H1 (cell line): ENCODE data around the gene VAMP4. TPM values are rescaled to one million over a fixed set of nuclear protein-coding genes. Genes with fewer than 3 reads are reported as not detected.

Experiments
- CREB1 ChIP-seq: IDR thresholded peaks from 2 replicates; pipeline ENCODE4 v1.6.1; 2012; ENCODE audit warnings: inconsistent platforms
- POLR2AphosphoS5 ChIP-seq: IDR thresholded peaks from 2 replicates; pipeline ENCODE4 v1.6.1; 2011; ENCODE audit warnings: low read depth, low read length
- polyA plus RNA-seq, 7 experiments: library from polyadenylated mRNA; depleted of rRNA in 3 of 7; stranded (reverse) in 5 of 7; unstranded in 2 of 7; fragments of >200 nt in 5 of 7; fragments of 200-250 nt in 2 of 7; gene quantifications; 1 replicate in 5 of 7; 2 replicates in 1 of 7; 4 replicates in 1 of 7; pipeline versions ENCODE4 v1.2.1 to v1.2.3, GENCODE V29; 2011 to 2013; ENCODE audit warnings: missing spikeins in 2 of 7, mixed read lengths in 2 of 7
- total RNA-seq: library from RNA; stranded (reverse); fragmentation: NEBNext Ultra II Directional; extraction: Animal tissue kit (Norgen Biotek cat#: 25700); gene quantifications from 2 replicates; pipeline ENCODE4 v1.2.1, GENCODE V29; 2021

Gene VAMP4
- total and polyA plus RNA-seq, 2 of the 8 experiments (the other 6 are each of a cell fraction or from before 2014, with no cell fraction given), result 1.6 to 13.9 TPM

DNA sequence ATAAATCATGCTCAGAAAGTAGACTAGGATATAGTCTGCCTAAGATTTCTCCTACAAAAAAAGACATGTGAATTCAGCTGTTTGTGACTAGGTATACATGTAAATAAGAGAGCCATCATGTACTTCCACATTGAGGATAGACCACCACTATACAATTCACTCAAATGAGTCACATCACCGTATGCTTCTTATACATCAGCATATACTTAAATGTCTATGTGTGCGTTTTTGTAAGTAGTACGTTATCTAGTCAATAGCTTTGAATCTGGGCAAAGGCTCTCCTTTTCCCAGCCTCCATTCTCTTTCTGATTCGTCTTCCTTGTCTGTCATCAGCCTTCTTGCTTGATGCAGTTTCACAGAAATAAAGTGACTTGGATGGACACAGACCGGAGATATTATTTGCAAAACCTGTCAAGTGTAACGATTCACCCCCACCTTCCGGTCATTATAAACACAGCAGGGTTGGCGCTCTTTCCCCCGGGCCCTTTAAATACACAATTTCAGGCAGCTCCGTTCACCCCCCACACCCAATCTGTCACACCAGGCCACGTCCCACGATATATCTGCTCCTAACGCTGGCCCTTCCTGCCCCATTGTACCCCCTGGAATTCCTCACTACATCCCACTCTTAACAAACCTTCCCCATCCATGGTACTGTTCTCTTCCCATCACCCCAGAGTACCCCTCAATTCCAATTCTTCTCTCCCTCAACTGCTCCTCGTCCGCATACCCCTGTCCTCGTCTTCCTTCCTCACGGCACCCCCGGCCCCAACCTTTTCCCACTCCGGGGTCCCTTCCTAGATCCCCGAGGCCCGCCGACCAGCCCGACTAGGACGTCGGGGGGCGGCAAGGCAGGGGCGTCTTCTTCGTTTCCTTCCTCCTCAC, 636 bp downstream of the VAMP4 start (continued):
- no peak for TF ChIP-seq POLR2AphosphoS5
- TF ChIP-seq CREB1, result no peak
- TF ChIP-seq, all 59 proteins: peak for 5
